Ovary (tissue), 3 donors: Measurements from ENCODE around the gene SLC39A1.

Experiments
- EP300 ChIP-seq: sonication (generic); formaldehyde crosslinking; IDR thresholded peaks from one replicate; pipeline ENCODE4 v1.6.1; 2017; ENCODE audit warnings: antibody characterized with exemption
- POLR2A ChIP-seq: fragments of 450-650 bp; IDR thresholded peaks from one replicate; pipeline ENCODE4 v1.6.1; 2017; ENCODE audit warnings: antibody characterized with exemption, mild to moderate bottlenecking, moderate library complexity
- TF ChIP-seq, protein P1 (sequence below), 3 donors: fragments of 450-650 bp in 2 of 3; fragments of 200-600 bp in 1 of 3; IDR thresholded peaks; one replicate each; pipeline versions ENCODE4 v1.5.1 to v1.8.0; 2016 to 2022; ENCODE audit warnings: antibody characterized with exemption in 3 of 3, mild to moderate bottlenecking in 1 of 3
- donor health status: DM: no; HTN: no; CAD: no.

DNA sequence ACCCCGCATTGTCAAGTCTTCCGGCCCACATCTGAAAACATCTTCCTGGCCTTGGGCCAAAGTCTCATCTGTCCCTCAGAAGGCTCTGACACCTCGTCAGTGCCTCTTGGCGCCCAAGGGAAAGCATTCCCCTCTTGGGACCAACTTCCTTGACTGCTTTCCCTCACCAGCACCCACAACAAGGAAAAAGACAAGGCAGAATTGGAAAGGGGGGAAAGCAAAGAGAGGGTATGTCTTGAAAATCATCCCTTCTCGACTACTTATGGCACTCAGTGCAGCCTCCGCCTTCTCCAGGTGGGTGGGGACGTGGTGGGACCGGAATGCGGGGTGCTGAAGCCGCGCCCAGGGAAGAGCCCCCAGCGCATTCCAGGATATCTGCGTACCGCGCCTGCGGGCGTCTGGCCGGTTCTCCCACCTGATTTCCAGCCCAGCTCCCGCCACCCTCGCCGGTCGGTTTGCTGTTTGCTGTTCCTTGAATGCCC is 554 bp upstream of the SLC39A1 start:
- TF ChIP-seq, protein P1, sequence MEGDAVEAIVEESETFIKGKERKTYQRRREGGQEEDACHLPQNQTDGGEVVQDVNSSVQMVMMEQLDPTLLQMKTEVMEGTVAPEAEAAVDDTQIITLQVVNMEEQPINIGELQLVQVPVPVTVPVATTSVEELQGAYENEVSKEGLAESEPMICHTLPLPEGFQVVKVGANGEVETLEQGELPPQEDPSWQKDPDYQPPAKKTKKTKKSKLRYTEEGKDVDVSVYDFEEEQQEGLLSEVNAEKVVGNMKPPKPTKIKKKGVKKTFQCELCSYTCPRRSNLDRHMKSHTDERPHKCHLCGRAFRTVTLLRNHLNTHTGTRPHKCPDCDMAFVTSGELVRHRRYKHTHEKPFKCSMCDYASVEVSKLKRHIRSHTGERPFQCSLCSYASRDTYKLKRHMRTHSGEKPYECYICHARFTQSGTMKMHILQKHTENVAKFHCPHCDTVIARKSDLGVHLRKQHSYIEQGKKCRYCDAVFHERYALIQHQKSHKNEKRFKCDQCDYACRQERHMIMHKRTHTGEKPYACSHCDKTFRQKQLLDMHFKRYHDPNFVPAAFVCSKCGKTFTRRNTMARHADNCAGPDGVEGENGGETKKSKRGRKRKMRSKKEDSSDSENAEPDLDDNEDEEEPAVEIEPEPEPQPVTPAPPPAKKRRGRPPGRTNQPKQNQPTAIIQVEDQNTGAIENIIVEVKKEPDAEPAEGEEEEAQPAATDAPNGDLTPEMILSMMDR (IDR thresholded peaks at IDR 0.05), result peak in 1 of 3 donors; percentile 17
- TF ChIP-seq EP300 (no peak), POLR2A (no peak)
